Measurements from ENCODE around the gene GRM3. TPM values are rescaled to one million over a fixed set of nuclear protein-coding genes. Genes with fewer than 3 reads are reported as not detected.

The GRM3 gene
- total RNA-seq, 1 donor, result not detected

GRCh38 chr7:86867163-86867762 is 223.6 kb downstream of the GRM3 start:
- no peak overlapping the region for H3K4me3 ChIP-seq (ENCODE audit: low read depth, low read length)
- DNase-seq (ENCODE audit: low read depth), result no peak
- TF ChIP-seq CTCF (IDR thresholded peaks at IDR 0.05; ENCODE audit: insufficient read depth, low read length), result no peak

- TF ChIP-seq CTCF (IDR thresholded peaks at IDR 0.05; ENCODE audit: insufficient read depth, low read length), result no peak
- no peak overlapping the region for H3K4me3 ChIP-seq (ENCODE audit: low read depth, low read length)
Measured at GRCh38 chr7:86876146-86876545, 232.4 kb downstream of the GRM3 start.

GRCh38 chr7:86884152-86884551 is 240.4 kb downstream of the GRM3 start:
- DNase-seq (ENCODE audit: low read depth), result no peak
- H3K4me3 ChIP-seq (ENCODE audit: low read depth, low read length), result no peak overlapping the region
- no peak for TF ChIP-seq CTCF (IDR thresholded peaks at IDR 0.05; ENCODE audit: insufficient read depth, low read length)

More at GRCh38 chr7:86876146-86876545, 232.4 kb downstream of the GRM3 start:
- DNase-seq (ENCODE audit: low read depth), result no peak

- DNase-seq (ENCODE audit: low read depth), result no peak
- H3K4me3 ChIP-seq (ENCODE audit: low read depth, low read length), result no peak overlapping the region
- no peak for TF ChIP-seq CTCF (IDR thresholded peaks at IDR 0.05; ENCODE audit: insufficient read depth, low read length)
Measured at GRCh38 chr7:86889501-86889900, 245.8 kb downstream of the GRM3 start.

GRCh38 chr7:86898171-86898570 is 254.5 kb downstream of the GRM3 start:
- no peak overlapping the region for H3K4me3 ChIP-seq (ENCODE audit: low read depth, low read length)
- no peak for TF ChIP-seq CTCF (IDR thresholded peaks at IDR 0.05; ENCODE audit: insufficient read depth, low read length)
- no peak for DNase-seq (ENCODE audit: low read depth)

GRCh38 chr7:86900886-86901285 is 257.2 kb downstream of the GRM3 start:
- TF ChIP-seq CTCF (IDR thresholded peaks at IDR 0.05; ENCODE audit: insufficient read depth, low read length), result no peak
- no peak overlapping the region for H3K4me3 ChIP-seq (ENCODE audit: low read depth, low read length)
- DNase-seq (ENCODE audit: low read depth), result no peak
